ENCODE measurements around the gene CEND1. TPM values are rescaled to one million over a fixed set of nuclear protein-coding genes. Genes with fewer than 3 reads are reported as not detected.
A peak's percentile ranks its signal among the peaks of the same experiment; 100 is the strongest.

Gene CEND1
- total and polyA plus RNA-seq, 2 donors (not counting 1 experiment from before 2014, with no cell fraction given): 0.25 to 1.3 TPM

- Histone ChIP-seq H3K27ac (ENCODE audit: insufficient read depth, low read length) (no peak overlapping the region), H3K36me3 (ENCODE audit: control insufficient read depth, insufficient read depth, low read length) (peaks cover 10% of the 10 kb centered on the region), H3K27me3 (ENCODE audit: control insufficient read depth, insufficient read depth, low read length) (no peaks in the 10 kb centered on the region), H3K79me2 (ENCODE audit: control insufficient read depth, insufficient read depth, low read length) (no peaks in the 10 kb centered on the region), H3K9ac (ENCODE audit: insufficient read depth, low read length) (no peak overlapping the region), H3K4me1 (ENCODE audit: control insufficient read depth, extremely low read depth, insufficient read depth, low read length) (peaks cover 24% of the 10 kb centered on the region), H3K4me3 (replicated peaks in 1 of 4; ENCODE audit: control extremely low read depth in 1 of 4, insufficient read depth in 1 of 4, low read depth in 3 of 4, low read length in 4 of 4) (peak overlapping the region in 2 of 4 experiments; percentile 19 to 45), H4K20me1 (ENCODE audit: control insufficient read depth, extremely low read depth, insufficient read depth, low read length) (no peaks in the 10 kb centered on the region), H3K4me2 (ENCODE audit: extremely low read depth, insufficient read depth, low read length) (peak overlapping the region; percentile 68), H2AFZ (ENCODE audit: low read length) (no peak overlapping the region), H3K9me3 (ENCODE audit: control insufficient read depth, insufficient read depth, low read depth, low read length) (no peaks in the 10 kb centered on the region)
- DNase-seq (ENCODE audit: low read depth in 2 of 2): no peak
- TF ChIP-seq EZH2 (IDR thresholded peaks at IDR 0.05; ENCODE audit: low read length, missing control alignments): no peak
- TF ChIP-seq, protein P1, sequence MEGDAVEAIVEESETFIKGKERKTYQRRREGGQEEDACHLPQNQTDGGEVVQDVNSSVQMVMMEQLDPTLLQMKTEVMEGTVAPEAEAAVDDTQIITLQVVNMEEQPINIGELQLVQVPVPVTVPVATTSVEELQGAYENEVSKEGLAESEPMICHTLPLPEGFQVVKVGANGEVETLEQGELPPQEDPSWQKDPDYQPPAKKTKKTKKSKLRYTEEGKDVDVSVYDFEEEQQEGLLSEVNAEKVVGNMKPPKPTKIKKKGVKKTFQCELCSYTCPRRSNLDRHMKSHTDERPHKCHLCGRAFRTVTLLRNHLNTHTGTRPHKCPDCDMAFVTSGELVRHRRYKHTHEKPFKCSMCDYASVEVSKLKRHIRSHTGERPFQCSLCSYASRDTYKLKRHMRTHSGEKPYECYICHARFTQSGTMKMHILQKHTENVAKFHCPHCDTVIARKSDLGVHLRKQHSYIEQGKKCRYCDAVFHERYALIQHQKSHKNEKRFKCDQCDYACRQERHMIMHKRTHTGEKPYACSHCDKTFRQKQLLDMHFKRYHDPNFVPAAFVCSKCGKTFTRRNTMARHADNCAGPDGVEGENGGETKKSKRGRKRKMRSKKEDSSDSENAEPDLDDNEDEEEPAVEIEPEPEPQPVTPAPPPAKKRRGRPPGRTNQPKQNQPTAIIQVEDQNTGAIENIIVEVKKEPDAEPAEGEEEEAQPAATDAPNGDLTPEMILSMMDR (conservative IDR thresholded peaks at IDR 0.05 in 1 of 2, IDR thresholded peaks at IDR 0.05 in 1 of 2; ENCODE audit: low read depth in 1 of 2, low read length in 2 of 2): no peak
Observed at GRCh38 chr11:827146-827896, 37.4 kb upstream of the CEND1 start.

DNA sequence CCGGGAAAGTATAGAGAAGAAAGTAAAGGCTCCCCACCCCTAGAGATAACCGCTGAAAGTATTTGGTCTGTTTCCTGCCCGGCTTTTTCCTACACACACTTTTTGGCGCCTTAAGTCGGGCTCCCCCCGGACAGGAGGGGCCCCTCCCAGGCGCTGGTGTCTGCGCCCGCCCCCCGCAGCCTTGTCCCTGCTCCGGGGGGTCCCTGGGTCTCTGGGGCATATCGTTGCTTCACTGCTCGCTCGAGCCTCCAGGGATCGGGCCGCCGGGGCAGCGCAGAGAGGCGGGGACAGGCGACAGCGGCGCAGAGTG lies 36.9 kb upstream of the CEND1 start:
- no peak overlapping the region for H3K27ac ChIP-seq (ENCODE audit: insufficient read depth, low read length)
- DNase-seq (ENCODE audit: low read depth in 2 of 2): no peak
- peaks cover 13% of the 10 kb centered on the region for H3K36me3 ChIP-seq (ENCODE audit: control insufficient read depth, insufficient read depth, low read length)
- H2AFZ ChIP-seq (ENCODE audit: low read length): no peak overlapping the region
- no peak for TF ChIP-seq EZH2 (IDR thresholded peaks at IDR 0.05; ENCODE audit: low read length, missing control alignments)
- TF ChIP-seq, protein P1 (conservative IDR thresholded peaks at IDR 0.05 in 1 of 2, IDR thresholded peaks at IDR 0.05 in 1 of 2; ENCODE audit: low read depth in 1 of 2, low read length in 2 of 2): no peak
- peaks cover 20% of the 10 kb centered on the region for H3K4me1 ChIP-seq (ENCODE audit: control insufficient read depth, extremely low read depth, insufficient read depth, low read length)
- no peaks in the 10 kb centered on the region for H3K9me3 ChIP-seq (ENCODE audit: control insufficient read depth, insufficient read depth, low read depth, low read length)
- peak overlapping the region in 2 of 4 experiments; percentile 19 to 45 for H3K4me3 ChIP-seq (replicated peaks in 1 of 4; ENCODE audit: control extremely low read depth in 1 of 4, insufficient read depth in 1 of 4, low read depth in 3 of 4, low read length in 4 of 4)
- H3K4me2 ChIP-seq (ENCODE audit: extremely low read depth, insufficient read depth, low read length): peak overlapping the region; percentile 68
- H4K20me1 ChIP-seq (ENCODE audit: control insufficient read depth, extremely low read depth, insufficient read depth, low read length): no peaks in the 10 kb centered on the region
- H3K27me3 ChIP-seq (ENCODE audit: control insufficient read depth, insufficient read depth, low read length): no peaks in the 10 kb centered on the region
- H3K9ac ChIP-seq (ENCODE audit: insufficient read depth, low read length): peak overlapping the region; percentile 16
- H3K79me2 ChIP-seq (ENCODE audit: control insufficient read depth, insufficient read depth, low read length): no peaks in the 10 kb centered on the region

DNA sequence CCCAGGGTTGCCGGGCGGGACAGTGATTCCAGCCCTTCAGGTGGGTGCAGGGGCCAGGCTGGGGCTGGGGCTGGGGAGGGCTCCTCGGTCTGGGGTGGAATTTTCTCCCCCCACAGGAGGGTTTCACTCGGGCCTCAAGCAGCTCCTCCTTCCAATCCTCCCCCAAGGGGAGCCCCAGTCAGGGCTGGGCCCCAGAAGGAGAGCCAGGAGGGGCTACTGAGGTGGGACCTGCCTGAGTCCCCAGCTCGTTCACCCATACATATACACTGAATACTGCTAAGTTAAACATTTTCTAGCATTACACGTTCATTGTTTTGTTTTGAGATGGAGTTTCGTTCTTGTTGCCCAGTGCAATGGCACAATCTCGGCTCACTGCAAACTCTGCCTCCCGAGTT lies 36.3 kb upstream of the CEND1 start:
- Histone ChIP-seq H3K4me2 (ENCODE audit: extremely low read depth, insufficient read depth, low read length) (no peak overlapping the region), H3K27ac (ENCODE audit: insufficient read depth, low read length) (no peak overlapping the region), H3K9ac (ENCODE audit: insufficient read depth, low read length) (no peak overlapping the region), H3K9me3 (ENCODE audit: control insufficient read depth, insufficient read depth, low read depth, low read length) (no peaks in the 10 kb centered on the region), H2AFZ (ENCODE audit: low read length) (no peak overlapping the region), H3K27me3 (ENCODE audit: control insufficient read depth, insufficient read depth, low read length) (no peaks in the 10 kb centered on the region), H4K20me1 (ENCODE audit: control insufficient read depth, extremely low read depth, insufficient read depth, low read length) (no peaks in the 10 kb centered on the region), H3K79me2 (ENCODE audit: control insufficient read depth, insufficient read depth, low read length) (peaks cover 3% of the 10 kb centered on the region), H3K4me3 (replicated peaks in 1 of 4; ENCODE audit: control extremely low read depth in 1 of 4, insufficient read depth in 1 of 4, low read depth in 3 of 4, low read length in 4 of 4) (no peak overlapping the region), H3K36me3 (ENCODE audit: control insufficient read depth, insufficient read depth, low read length) (peaks cover 15% of the 10 kb centered on the region), H3K4me1 (ENCODE audit: control insufficient read depth, extremely low read depth, insufficient read depth, low read length) (peaks cover 18% of the 10 kb centered on the region)
- DNase-seq (ENCODE audit: low read depth in 2 of 2): no peak
- TF ChIP-seq EZH2 (IDR thresholded peaks at IDR 0.05; ENCODE audit: low read length, missing control alignments): no peak
- TF ChIP-seq, protein P1 (conservative IDR thresholded peaks at IDR 0.05 in 1 of 2, IDR thresholded peaks at IDR 0.05 in 1 of 2; ENCODE audit: low read depth in 1 of 2, low read length in 2 of 2): no peak
